T-helper 1 cell treated with Interleukin-12 subunit alpha and Interleukin-12 subunit beta and Interleukin-4 antibody, amounts not matched to agents 30 μg/mL and 1 μg/mL, for 36 hours (primary cell): Measurements from ENCODE around the gene FKBP8.
"Not testable (repeated sequence)": the region's sequence is repeated elsewhere in the genome, so short reads cannot be mapped to it uniquely, and the experiment has no call there.

ENCODE experiments used
- H3K27ac Mint-ChIP-seq: one replicate; pipeline ENCODE4 v1.8.0; 2021; ENCODE audit warnings: mild to moderate bottlenecking, mixed read lengths
- H3K27me3 Mint-ChIP-seq: one replicate; pipeline ENCODE4 v1.8.0; 2021; ENCODE audit warnings: low read depth, mixed read lengths
- H3K36me3 Mint-ChIP-seq: one replicate; pipeline ENCODE4 v1.8.0; 2021; ENCODE audit warnings: low read depth, mixed read lengths
- H3K4me1 Mint-ChIP-seq: one replicate; pipeline ENCODE4 v1.8.0; 2021; ENCODE audit warnings: low read depth, mixed read lengths
- H3K4me3 Mint-ChIP-seq: one replicate; pipeline ENCODE4 v1.8.0; 2021; ENCODE audit warnings: mild to moderate bottlenecking, moderate library complexity, mixed read lengths
- H3K9me3 Mint-ChIP-seq: one replicate; pipeline ENCODE4 v1.8.0; 2021; ENCODE audit warnings: mixed read lengths

Gene FKBP8

DNA sequence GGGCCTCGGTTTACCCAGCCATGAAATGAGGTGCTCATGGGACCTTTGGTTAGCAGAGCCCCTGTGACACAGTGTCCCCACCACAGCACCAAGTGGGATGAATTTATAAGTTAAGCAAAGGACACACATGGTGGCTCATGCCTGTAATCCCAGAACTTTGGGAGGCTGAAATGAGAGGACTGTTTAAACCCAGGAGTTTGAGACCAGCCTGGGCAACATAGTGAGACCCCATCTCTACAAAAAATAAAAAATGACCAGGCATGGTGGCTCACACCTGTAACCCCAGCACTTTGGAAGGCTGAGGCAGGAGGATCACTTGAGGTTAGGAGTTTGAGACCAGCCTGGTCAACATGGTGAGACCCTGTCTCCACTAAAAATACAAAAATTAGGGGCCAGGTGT, 3.2 kb downstream of the FKBP8 start:
- not testable (repeated sequence) for H3K4me3 Mint-ChIP-seq, H3K27me3 Mint-ChIP-seq, H3K9me3 Mint-ChIP-seq, H3K27ac Mint-ChIP-seq
- Mint-ChIP-seq H3K36me3 (peaks cover 20% of the 10 kb centered on the region), H3K4me1 (peaks cover 20% of the 10 kb centered on the region)

- Mint-ChIP-seq H3K4me1 (peaks cover 19% of the 10 kb centered on the region), H3K9me3 (no peaks in the 10 kb centered on the region)
Measured at GRCh38 chr19:18539372-18539771, 4.0 kb downstream of the FKBP8 start.

GRCh38 chr19:18538115-18538514, 5.3 kb downstream of the FKBP8 start:
- H3K4me3 Mint-ChIP-seq = no peak overlapping the region
- H3K27me3 Mint-ChIP-seq = no peaks in the 10 kb centered on the region
- H3K9me3 Mint-ChIP-seq = no peaks in the 10 kb centered on the region
- H3K27ac Mint-ChIP-seq = no peak overlapping the region
- peaks cover 22% of the 10 kb centered on the region for H3K36me3 Mint-ChIP-seq
- H3K4me1 Mint-ChIP-seq = peaks cover 13% of the 10 kb centered on the region

More at GRCh38 chr19:18539372-18539771, 4.0 kb downstream of the FKBP8 start:
- peaks cover 22% of the 10 kb centered on the region for H3K36me3 Mint-ChIP-seq
- no peak overlapping the region for H3K27ac Mint-ChIP-seq
- no peaks in the 10 kb centered on the region for H3K27me3 Mint-ChIP-seq
- H3K4me3 Mint-ChIP-seq = no peak overlapping the region

DNA sequence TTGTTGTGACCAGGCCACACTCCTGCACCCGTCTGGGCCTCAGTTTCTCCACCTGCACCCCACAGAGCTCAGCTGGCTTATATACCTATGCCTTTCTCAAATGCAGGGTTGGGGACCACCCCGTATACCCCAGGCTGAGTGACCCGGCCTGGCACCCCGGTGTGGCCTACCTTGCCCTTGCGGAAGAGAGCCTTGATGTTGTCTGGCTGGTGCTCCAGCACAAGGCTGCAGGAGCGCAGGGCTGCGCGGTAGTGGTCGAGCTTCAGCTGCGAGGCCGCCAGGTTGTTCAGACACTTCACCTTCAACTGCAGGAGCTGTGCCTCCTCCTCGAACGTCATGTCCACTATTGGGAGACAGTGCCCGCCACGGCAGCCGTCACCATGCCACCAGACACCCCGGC, 5.9 kb downstream of the FKBP8 start:
- H3K27ac Mint-ChIP-seq = no peak overlapping the region

DNA sequence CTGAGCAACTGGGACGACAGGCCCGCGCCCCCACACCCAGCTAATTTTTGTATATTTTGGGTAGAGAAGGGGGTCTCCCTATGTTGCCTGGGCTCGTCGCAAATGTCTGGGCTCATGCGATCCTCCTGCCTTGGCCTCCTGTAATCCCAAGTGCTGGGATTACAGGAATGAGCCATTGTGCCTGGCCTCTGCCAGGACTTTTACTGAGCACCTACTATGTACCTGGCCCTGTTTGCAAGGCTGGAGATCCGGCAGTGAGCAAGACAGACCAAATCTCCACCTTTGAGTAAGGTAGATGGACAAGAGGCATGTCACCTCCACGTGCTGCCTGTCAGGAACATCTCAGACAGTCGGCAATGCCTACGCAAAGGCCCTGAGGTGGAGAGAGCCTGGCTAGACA, 6.9 kb downstream of the FKBP8 start:
- H3K4me3 Mint-ChIP-seq = no peak overlapping the region
- no peaks in the 10 kb centered on the region for H3K27me3 Mint-ChIP-seq
- peaks cover 27% of the 10 kb centered on the region for H3K36me3 Mint-ChIP-seq
- H3K9me3 Mint-ChIP-seq = no peaks in the 10 kb centered on the region
- no peak overlapping the region for H3K27ac Mint-ChIP-seq
- H3K4me1 Mint-ChIP-seq = peaks cover 6% of the 10 kb centered on the region

More for the DNA sequence above, 5.9 kb downstream of the FKBP8 start:
- Mint-ChIP-seq H3K9me3 (no peaks in the 10 kb centered on the region), H3K36me3 (peaks cover 26% of the 10 kb centered on the region), H3K4me1 (peaks cover 11% of the 10 kb centered on the region), H3K27me3 (no peaks in the 10 kb centered on the region), H3K4me3 (no peak overlapping the region)

- H3K36me3 Mint-ChIP-seq = peaks cover 23% of the 10 kb centered on the region
- H3K4me1 Mint-ChIP-seq = peaks cover 4% of the 10 kb centered on the region
- no peaks in the 10 kb centered on the region for H3K9me3 Mint-ChIP-seq
- no peak overlapping the region for H3K27ac Mint-ChIP-seq
- H3K27me3 Mint-ChIP-seq = no peaks in the 10 kb centered on the region
- no peak overlapping the region for H3K4me3 Mint-ChIP-seq
Measured at GRCh38 chr19:18533058-18533457, 10.3 kb downstream of the FKBP8 start.

DNA sequence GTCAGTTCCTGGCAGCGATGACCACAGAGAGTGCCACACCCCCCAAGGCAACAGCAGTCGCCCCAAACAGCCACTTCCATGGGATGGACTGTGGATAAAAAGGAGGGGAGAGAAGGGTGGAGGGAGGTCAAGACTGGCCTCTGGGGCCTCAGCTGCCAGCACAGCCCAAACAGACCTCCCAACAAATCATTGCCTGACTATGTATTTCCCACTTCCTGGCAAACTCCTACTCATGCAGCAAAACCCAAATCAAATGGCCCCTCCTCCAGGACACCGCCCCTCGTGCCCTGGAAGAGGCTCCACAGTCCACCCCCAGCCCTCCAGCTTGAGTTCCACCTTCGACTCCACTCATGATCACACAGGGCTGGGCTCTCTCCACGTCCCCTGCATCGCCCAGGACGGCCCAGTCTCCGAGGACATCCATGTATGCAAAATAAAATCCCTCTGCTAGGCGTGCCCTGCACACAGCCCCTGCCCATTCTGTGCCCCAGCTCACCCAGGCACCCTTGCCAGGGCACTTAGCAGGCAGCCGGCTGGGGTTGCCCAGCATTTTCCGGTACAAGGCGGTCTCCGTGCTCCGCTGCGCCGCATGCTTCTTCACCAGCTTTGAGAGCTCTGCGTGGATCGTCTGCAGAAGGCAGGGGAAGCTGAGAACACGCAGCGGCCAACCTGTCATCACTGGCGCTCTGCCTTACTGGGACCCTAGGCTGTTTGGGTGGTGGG, 11.0 kb downstream of the FKBP8 start:
- peaks cover 4% of the 10 kb centered on the region for H3K4me1 Mint-ChIP-seq
- no peak overlapping the region for H3K4me3 Mint-ChIP-seq
- H3K9me3 Mint-ChIP-seq = no peaks in the 10 kb centered on the region
- no peak overlapping the region for H3K27ac Mint-ChIP-seq
- H3K36me3 Mint-ChIP-seq = peaks cover 20% of the 10 kb centered on the region
- H3K27me3 Mint-ChIP-seq = no peaks in the 10 kb centered on the region

GRCh38 chr19:18531485-18531884, 11.9 kb downstream of the FKBP8 start:
- peaks cover 16% of the 10 kb centered on the region for H3K36me3 Mint-ChIP-seq
- no peak overlapping the region for H3K4me3 Mint-ChIP-seq
- H3K9me3 Mint-ChIP-seq = no peaks in the 10 kb centered on the region
- no peaks in the 10 kb centered on the region for H3K27me3 Mint-ChIP-seq
- H3K4me1 Mint-ChIP-seq = peaks cover 2% of the 10 kb centered on the region
- H3K27ac Mint-ChIP-seq = no peak overlapping the region

DNA sequence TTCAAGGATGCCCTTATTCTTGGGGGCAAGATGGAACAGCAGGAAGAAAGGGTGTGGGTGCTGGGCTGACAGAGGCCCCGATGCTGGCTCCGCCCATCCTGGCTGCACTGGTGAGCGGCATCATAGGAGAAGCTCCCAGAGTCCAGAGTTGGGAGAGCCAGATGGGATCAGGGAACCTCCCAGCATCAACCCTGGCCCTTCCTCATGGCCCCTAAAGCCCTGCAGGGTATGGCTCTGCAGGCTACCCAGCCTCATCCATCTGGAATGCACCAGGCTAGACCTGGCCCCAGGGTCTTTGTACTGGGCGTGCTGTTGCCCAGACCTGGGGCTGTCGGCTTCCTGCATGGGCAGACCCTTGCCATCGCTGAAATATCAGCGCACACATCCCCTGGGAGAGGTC, 13.6 kb downstream of the FKBP8 start:
- Mint-ChIP-seq H3K36me3 (peaks cover 11% of the 10 kb centered on the region), H3K4me3 (no peak overlapping the region), H3K9me3 (no peaks in the 10 kb centered on the region), H3K27me3 (no peaks in the 10 kb centered on the region), H3K27ac (no peak overlapping the region), H3K4me1 (peaks cover 2% of the 10 kb centered on the region)

DNA sequence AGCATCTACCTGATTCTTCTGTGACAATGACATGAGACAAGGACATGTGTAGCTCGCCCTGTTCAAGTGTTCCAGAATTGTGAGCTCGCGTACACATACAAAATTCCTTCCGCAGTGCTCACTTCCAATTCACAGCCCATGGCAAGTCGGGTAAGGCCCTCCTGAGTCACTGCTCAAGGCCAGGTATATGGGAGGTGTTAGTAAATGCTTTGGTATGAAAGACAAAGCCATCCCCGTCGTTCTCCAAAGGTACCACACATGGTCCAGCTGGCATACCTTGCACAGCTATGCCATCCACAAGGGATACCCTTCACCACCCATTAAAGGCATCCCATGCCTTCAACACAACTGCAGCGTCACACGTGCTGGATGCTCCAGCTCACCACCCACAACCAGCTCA, 17.1 kb downstream of the FKBP8 start:
- Mint-ChIP-seq H3K9me3 (no peaks in the 10 kb centered on the region), H3K4me1 (peaks cover 2% of the 10 kb centered on the region), H3K27me3 (no peaks in the 10 kb centered on the region), H3K27ac (no peak overlapping the region), H3K4me3 (no peak overlapping the region), H3K36me3 (peaks cover 2% of the 10 kb centered on the region)

GRCh38 chr19:18523841-18524240, 19.5 kb downstream of the FKBP8 start:
- Mint-ChIP-seq H3K27ac (no peak overlapping the region), H3K27me3 (no peaks in the 10 kb centered on the region), H3K4me3 (no peak overlapping the region), H3K4me1 (peaks cover 12% of the 10 kb centered on the region), H3K9me3 (no peaks in the 10 kb centered on the region), H3K36me3 (no peaks in the 10 kb centered on the region)

- not testable (repeated sequence) for H3K36me3 Mint-ChIP-seq, H3K27me3 Mint-ChIP-seq, H3K9me3 Mint-ChIP-seq
- H3K4me3 Mint-ChIP-seq = peak overlapping the region; percentile 96
- peak overlapping the region; percentile 57 for H3K27ac Mint-ChIP-seq
- H3K4me1 Mint-ChIP-seq = peaks cover 12% of the 10 kb centered on the region
Measured at GRCh38 chr19:18522862-18523440, 20.4 kb downstream of the FKBP8 start.

GRCh38 chr19:18522124-18522861, 21.1 kb downstream of the FKBP8 start:
- H3K27ac Mint-ChIP-seq = peak overlapping the region; percentile 91
- H3K27me3 Mint-ChIP-seq = no peaks in the 10 kb centered on the region
- H3K4me1 Mint-ChIP-seq = peaks cover 12% of the 10 kb centered on the region
- H3K9me3 Mint-ChIP-seq = no peaks in the 10 kb centered on the region
- H3K36me3 Mint-ChIP-seq = no peaks in the 10 kb centered on the region
- peak overlapping the region; percentile 96 for H3K4me3 Mint-ChIP-seq

- Mint-ChIP-seq H3K4me3 (peak within 1 kb of the TSS; percentile 96), H3K27me3 (no peaks in the 10 kb centered on the region), H3K4me1 (peaks cover 14% of the 10 kb centered on the region), H3K27ac (peak within 1 kb of the TSS; percentile 91), H3K36me3 (no peaks in the 10 kb centered on the region), H3K9me3 (no peaks in the 10 kb centered on the region)
Measured at GRCh38 chr19:18521692-18522123, 21.7 kb downstream of the FKBP8 start, which contains the start of gene ELL. Gene ELL, minus strand, starts transcription at chr19:18522070. Its CDS starts 15 bp downstream, at chr19:18522055.
